HG02852 (cell line): ENCODE data around the gene PCAT7.
"Not testable (repeated sequence)": the region's sequence is repeated elsewhere in the genome, so short reads cannot be mapped to it uniquely, and the experiment has no call there.

Experiments
- ATAC-seq: cut with Tn5 transposase; IDR thresholded peaks from one replicate; pipeline ENCODE4 v1.9.1; 2021; ENCODE audit warnings: mild to moderate bottlenecking, moderate library complexity; ENCODE audit not compliant: unreplicated experiment

Gene PCAT7

DNA sequence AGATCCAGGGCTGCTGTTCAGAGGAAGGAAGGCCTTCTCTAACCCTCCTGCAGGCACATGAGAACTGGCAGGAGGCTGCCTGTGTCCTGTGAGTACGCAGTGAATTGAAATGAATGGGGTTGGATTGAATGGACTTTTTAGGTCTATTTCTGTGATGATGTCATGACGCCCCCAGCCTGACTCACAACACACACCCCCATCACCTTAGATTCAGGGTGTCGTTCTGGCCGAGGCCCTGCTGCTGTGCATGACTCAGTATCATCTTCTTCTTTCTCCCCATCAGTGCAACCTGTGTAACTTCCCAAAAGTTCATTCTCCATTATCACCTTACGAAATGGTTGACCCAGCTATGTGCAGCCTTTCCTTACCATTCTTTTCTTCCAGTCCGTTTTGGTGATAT is 5.4 kb downstream of the PCAT7 start:
- ATAC-seq = no peak

DNA sequence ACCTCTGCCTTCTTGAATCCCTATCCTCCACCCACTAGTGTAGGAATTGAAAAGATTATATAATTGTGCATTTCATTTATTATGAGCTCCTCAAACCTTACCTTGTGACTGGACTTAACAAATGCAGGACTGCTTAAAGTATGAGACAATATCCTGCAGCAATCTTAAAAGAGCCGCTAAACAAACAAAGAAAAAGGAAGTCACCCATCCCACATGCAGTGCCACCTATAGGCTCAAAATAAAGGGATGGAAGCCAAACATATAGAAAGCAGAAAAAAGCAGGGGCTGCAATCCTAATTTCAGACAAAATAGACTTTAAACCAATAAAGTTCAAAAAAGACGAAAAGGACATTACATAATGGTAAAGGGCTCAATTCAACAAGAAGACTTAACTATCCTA is 8.7 kb downstream of the PCAT7 start:
- no peak for ATAC-seq

DNA sequence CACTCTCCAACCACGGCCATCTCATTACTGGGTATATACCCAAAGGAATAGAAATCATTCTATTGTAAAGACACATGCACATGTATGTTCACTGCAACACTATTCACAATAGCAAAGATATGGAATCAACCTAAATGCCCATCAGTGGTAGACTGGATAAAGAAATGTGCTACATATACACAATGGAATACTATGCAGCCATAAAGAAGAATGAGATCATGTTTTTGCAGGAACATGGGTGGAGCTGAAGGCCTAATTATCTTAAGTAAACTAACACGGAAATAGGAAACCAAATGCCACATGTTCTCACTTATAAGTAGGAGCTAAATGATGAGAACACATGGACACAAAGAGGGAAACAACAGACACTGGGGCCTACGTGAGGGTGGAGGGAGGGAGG is 9.4 kb downstream of the PCAT7 start:
- ATAC-seq = not testable (repeated sequence)

DNA sequence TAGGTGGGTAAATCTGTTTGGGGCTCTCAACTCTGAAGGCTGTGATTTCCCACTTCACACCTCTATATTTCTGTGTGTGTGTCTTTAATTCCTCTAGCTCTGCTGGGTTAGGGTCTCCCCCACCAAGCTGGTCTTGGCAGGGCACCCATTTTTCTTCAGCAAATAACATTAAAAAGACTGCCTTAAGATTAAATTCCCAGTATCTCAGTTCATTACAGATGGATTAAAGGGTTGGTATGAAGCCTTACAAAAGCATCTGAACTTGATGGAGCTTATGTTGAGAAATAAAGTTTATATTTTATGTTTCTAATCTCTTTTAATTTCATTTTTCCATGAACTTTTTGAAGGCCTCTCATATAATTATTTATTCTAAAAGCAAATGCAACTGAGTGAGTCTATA is 11.7 kb downstream of the PCAT7 start:
- no peak for ATAC-seq

DNA sequence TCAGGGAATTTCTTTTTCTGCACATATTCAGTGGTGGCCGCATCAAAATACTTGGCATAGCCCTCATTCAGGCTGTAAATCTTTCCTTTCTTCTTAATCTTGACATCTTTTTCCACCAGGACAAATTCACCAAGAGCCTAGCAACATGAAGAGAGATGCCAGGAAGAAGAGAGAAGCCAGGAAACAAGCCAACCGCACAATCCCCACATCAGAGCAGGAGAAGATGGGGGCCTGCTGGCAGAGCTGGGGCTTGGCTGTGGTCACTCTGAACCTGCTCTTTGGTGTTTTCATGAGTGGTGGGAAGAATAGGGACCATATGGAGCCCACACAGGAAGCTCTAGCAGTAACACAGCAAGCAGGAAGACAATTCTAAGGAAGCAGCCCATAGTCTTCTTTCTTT is 12.4 kb downstream of the PCAT7 start:
- ATAC-seq = no peak

DNA sequence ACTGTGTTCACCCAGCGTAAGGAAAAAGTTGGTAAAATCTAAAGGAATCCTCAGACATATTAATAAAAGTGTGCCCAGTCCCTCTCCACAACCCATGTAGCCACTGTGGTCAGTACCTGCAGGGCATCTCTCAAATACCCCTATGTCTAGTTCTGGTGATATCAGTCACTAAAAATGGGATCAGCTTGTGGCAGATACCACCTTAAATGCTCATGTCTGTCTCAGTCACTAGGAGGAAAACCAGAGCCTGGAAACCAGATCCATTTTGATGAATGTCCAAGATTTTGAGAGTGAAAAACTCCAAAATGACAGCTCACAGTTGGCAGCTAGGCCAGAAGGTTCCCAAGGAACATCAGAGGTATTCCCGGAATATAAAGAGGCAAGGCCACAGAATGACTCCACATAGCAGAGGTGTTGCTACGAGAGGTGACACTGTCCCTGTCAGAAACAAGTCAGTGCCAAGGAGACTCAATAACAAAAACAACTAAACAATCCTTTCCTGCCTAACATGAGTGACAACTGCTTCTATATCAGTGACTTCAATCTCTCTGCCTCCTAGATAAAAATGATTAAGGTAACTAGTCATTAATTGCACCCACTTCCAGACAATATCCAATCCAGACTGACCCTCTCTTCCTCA is 13.5 kb downstream of the PCAT7 start:
- no peak for ATAC-seq

DNA sequence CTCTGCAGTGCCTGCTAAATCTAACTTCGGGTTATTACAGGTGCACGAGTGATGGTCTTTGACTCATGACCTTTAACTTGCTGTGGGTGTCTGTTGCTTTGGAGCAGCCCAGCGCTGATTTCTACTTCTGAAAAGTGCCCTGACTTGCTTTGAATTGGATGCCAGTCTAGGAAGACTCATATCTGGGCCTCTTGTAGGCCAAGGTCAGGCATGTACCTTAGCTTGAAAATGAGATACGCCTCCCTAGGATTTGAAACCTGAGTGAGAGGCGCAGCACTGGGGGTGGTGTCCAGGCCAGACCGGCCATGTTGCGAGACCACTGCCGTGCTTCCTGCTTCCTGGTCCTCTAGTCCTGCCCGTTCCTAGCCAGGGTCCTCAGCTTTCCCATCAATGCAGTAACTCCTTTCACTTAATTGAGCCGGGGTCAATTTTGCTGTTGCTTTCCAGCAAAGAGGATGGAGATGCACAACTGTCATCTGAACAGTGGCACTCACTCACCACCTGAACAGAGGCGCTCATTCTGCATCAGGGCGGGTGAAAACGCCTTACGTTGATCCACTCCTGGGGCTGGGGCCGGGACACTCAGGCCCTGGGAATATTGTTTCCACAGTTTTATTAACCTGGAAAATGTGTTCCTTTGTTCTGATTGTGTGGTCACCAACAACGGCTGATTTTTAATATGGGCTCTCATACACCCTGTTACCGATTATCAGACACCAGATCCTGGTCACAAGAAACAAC is 14.3 kb downstream of the PCAT7 start:
- no peak for ATAC-seq

DNA sequence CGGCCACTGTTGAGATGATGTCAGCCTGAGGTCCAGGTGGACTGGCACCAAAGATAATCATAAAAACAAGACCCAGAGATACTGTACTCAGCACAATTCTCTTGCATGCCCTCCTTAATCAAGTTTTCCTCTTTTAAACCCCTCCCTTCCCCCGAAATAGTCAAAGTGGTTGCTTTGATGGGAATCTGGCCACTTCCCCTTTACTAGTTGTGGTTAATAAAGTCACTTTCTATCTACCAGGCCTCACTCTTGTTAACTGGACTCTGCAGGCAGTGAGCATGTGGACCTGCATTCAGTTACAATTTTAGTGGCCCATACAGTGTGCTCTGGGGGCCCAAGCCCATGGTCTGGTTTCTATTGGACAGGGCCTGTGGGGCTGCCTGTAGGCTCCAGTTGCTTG is 21.2 kb downstream of the PCAT7 start:
- ATAC-seq = no peak

DNA sequence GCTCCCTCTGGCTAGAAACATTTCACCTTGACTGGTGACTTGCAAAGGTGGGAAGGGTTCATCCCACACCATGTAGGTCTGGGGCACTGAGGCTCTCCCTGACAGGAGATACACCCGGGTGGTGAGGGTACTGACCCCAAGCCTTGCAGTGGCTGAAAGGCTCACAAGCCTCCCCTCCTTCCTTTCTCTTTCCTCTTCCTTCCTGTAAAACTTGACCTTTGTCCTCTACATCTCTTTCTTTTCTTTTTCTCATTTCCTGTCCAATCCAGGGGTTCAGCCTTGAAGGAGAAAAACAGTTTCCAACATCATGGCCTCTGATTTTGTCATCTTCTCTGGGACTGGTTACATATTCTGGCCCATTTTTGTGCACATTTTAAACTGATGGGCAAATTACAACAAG is 22.2 kb downstream of the PCAT7 start:
- no peak for ATAC-seq

DNA sequence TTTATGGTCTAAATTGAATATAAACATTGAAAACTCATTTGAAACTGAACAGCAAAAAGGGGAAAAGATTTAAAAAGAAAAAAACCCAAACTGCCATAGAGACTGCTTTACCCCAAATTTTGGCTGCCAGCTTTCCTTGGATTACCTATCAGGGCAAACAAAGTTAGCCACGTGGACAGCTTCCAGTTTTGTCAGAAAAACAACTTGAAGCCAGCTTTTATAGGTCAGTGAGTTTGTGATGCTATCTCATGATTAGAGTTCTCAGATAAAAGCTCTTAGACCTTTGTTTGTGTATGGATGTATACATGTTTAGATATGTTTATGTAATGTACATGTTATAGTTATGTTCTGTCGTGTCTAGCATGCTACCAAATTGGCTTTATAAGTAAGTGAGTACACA is 22.7 kb downstream of the PCAT7 start:
- no peak for ATAC-seq

DNA sequence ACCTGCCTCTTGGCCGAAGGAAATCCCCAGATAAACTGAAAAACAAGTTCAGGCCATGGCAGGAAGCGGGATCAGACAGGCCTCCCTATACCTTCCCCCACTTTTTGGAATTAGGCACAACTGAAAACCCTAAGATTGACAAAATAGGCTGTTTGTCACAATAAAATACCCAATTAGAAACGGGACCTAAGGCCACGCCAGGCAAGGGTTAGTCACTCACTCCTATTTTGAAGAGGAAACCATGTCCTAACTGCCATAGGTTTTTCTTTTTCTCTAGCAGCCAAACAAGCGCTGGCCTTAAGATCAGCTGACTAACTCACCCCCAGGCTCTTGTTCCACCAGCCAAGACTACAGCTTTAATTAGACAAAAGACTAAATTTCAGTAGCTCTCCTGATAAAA is 26.8 kb downstream of the PCAT7 start:
- no peak for ATAC-seq

DNA sequence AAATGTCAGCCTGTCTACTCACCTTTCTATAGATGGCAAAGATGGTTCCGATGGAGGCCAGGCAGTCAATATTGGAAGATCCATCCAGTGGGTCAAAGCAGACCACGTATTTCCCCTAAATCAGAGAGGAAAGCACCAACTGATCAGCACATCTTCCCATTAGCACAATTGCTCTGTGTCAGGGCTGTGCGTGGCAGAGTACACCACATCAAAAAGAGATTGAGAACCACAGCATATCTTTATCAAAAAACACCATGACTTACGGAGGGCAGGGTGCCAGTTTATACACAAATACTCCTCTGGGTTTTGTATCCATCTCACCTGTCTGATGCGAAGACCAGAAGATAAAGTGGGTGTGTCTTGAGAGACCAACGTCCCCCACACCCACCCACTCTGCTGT is 29.7 kb downstream of the PCAT7 start:
- ATAC-seq = no peak

DNA sequence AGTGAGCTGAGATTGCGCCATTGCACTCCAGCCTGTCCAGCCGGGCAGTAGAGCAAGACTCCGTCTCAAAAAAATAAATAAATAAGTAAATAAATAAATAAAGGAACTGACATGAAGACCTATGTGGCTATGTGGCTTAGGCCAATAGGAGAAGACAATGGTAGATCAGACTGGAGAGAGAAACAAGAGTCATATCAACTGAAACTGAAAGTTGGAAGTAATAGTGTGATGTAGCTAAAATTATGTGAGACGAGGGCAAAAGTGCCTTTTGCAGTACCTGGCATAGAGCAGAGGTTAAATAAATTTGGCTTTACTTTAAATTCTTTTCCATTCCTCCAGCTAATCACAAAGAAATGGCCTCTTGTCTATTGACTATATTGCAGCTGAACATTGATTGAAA is 31.4 kb downstream of the PCAT7 start:
- ATAC-seq = no peak

DNA sequence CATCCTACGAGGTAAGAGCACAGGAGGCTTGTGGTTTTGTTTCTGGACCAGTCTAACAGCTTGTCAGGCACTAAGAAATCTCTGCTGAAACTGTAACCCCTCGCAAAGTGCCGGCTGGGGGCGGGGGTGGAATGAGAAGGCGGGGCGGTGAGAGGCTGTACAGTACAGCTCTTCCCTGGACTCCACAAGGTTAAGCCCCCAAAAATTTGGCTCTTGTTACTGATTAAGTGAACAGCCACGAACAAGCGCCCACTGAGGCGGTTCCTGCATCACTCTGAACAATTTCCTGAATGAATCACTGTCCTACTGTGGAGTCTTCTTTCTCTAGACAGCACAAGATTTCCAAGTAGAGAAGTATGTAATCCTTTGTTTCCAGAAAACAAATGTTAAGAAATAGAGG is 31.9 kb downstream of the PCAT7 start:
- ATAC-seq = no peak

DNA sequence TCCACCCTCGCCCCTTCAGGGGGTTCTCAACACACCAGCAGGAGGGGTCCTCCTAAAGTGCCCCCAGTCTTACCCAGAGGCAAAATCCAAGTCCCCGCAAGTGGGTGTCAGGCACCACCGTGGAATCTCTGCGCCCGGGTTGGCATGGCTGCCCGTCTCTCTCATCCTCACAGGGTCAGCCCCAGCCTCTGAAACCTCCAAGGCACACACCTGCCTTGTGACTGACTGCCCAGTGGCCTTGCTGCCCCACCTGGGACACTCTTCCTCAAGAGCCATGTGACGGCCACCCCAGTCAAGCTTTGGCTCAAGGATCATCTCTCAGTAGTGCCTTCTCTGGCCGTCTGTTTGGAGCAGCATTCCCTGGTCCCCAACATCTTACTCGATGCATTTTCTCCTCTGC is 33.8 kb downstream of the PCAT7 start:
- no peak for ATAC-seq

DNA sequence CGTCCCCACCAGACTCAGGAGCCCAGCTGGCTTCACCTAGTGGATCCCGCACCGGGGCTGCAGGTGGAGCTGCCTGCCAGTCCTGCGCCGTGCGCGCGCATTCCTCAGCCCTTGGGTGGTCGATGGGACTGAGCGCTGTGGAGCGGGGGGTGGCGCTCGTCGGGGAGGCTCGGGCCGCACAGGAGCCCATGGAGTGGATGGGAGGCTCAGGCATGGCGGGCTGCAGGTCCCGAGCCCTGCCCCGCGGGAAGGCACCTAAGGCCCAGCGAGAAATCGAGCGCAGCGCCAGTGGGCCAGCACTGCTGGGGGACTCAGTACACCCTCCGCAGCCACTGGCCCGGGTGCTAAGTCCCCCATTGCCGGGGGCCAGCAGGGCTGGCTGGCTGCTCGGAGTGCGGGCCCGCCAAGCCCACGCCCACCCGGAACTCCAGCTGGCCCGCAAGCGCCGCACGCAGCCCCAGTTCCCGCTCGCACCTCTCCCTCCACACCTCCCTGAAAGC is 36.2 kb downstream of the PCAT7 start:
- not testable (repeated sequence) for ATAC-seq

DNA sequence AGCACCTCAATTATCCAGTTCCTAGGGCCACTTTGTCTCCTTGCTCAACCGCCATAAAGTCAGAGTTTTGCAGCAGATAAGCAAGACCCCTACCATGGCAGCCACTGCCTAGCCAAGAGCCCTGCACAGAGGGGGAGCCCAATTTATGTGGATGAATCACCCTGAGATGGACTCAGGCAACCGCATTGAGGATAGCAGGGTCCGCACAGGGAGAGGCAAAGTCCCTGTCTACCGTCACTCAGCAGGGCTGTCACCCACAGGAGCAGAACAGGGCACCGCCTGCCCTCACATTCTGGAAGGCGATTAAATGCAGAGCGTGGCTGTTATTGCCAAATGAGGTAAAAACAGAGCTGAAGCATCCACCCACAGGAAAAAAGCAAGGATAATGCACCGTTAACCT is 37.0 kb downstream of the PCAT7 start:
- ATAC-seq = no peak

DNA sequence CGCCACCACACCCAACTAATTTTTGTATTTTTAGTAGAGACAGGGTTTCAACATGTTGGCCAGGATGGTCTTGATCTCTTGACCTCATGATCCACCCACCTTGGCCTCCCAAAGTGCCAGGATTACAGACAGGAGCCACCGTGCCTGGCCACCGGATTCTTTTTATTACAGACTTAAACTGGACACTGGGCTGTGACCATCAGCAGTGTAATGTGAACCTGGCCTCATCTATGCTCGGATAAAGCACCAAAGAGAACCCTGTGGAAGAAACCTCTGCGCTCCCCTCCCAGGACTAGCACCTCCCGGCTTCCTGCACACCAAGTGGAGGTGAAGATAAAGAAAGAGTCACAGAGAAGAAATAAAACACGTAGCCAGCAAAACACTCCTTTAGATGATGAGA is 37.8 kb downstream of the PCAT7 start:
- not testable (repeated sequence) for ATAC-seq

DNA sequence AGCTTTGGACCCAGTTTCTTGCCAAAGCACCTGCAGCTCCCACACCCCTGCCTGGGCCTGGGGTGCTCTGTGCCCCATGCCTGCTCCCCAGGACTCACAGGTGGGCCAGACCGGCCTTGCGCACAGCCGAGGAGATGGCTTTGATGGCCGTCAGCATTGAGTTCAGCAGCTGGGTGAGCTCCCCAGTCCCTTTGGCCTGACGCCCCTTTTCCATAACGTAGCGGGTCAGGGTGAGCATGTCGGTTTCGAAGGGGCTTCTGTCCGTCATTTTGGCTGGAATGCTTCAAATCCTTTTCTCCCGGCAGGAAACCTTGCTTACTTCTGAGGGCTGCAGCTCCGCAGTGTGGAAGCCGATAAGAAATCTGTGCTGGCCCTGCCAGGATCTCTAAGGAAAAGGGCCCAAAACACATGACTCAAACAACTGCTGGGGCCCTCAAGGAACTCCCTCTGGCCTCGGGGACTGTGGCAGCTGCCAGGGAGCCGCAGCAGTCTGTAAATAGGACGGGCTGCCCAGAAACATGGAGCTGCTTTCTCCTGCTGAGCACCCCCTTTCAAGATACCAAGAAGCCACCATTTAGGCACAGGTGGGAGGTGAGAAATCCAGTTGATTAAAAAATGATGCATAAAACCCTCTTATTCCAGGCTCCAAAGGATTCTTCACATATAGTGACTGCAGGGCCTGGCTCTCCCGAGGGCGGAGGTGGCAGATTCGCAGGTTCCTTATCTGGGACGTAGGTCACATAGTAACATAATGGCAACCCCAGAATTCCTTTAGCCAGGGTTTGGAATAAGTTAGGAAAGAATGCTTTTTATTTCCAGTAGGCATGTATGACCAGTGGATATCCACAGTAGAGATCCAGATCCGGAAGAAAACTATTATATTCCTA is 38.8 kb downstream of the PCAT7 start, which contains the start of gene FBP2:
FBP2 (minus strand) TSS at position 366 of the 887 bp plus-strand sequence; CDS start at position 268, 98 bp downstream.
- ATAC-seq = no peak

DNA sequence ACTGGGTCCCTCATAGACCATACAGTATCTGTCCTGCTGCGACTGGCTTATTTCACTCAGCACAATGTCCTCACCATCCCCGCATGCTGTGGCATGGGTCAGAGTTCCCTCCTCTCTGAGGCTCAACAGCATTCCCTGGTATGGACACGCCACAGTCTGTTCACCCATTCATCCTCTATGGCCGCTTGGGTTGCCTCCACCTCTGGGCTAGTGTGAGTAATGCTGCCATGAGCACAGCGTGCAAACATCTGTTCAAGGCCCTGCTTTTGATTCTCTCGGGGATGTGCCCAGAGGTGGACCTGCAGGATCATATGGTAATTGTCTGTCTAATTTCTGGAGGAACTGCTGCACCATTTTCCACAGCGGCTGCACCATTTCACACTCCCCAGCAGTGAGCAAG is 44.2 kb downstream of the PCAT7 start:
- ATAC-seq = no peak

DNA sequence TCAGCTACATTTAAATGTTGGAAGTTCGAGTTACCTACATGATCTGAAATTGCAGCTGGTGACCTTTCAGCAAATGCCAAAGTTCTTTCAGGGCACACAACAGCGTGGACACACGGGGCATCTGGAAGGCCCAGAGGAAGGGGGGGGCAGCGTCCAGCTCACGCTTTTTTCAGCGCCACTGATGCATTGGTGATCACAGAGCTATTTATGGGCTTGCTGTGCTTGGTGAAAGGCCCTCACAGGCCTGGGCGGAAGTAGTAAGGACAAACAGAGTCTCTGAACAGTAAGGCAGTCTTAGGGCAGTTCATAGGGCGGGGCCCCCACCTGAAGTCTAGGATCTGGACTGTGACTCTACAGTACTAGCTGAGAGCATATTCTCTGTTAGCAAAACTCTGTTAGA is 45.4 kb downstream of the PCAT7 start:
- no peak for ATAC-seq

DNA sequence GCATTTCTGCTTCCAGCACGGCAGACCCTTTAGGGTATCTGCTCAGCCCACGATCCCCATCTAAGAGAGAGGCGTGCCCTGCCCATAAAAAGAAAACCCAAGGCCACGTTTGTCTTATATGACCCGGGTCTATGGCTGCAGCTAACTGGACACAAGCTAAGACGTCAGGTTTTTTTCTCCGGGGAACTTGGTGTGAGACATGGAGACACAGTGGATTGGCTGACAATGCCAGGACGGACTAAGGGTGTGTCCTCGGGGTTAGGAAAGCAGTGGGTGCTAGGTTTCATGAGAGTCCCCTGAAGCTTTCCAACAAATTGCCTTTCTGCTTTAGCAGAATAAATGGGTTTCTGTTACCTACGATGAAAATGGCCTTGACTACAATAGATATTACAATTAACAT is 45.8 kb downstream of the PCAT7 start:
- no peak for ATAC-seq
